ENCODE results near the gene TSPO2. TPM values are rescaled to one million over a fixed set of nuclear protein-coding genes. Genes with fewer than 3 reads are reported as not detected.

The TSPO2 gene
- total and polyA plus RNA-seq, 2 of the 13 experiments (the other 11 are each of a cell fraction or from before 2014, with no cell fraction given): 0.55 TPM; not detected in 1

- TF ChIP-seq ZNF382 (CRISPR knock-in tag; IDR thresholded peaks at IDR 0.05; ENCODE audit: borderline replicate concordance): no peak
- TF ChIP-seq JARID2 (CRISPR knock-in tag; IDR thresholded peaks at IDR 0.05; ENCODE audit: insufficient replicate concordance): no peak
- no peak for TF ChIP-seq GPN1 (CRISPR knock-in tag; IDR thresholded peaks at IDR 0.05; ENCODE audit: borderline replicate concordance)
- TF ChIP-seq NFE2L2 (IDR thresholded peaks at IDR 0.05; ENCODE audit: low read length): no peak
- TF ChIP-seq ZNF44 (CRISPR knock-in tag; IDR thresholded peaks at IDR 0.05): no peak
- no peak for TF ChIP-seq RBM39 (IDR thresholded peaks at IDR 0.05; ENCODE audit: low read depth, low read length, poor library complexity, severe bottlenecking)
- TF ChIP-seq HOXA5 (CRISPR knock-in tag; IDR thresholded peaks at IDR 0.05): no peak
- TF ChIP-seq DRAP1 (CRISPR knock-in tag; IDR thresholded peaks at IDR 0.05): no peak
- TF ChIP-seq SKIL (CRISPR knock-in tag; IDR thresholded peaks at IDR 0.05; ENCODE audit: borderline replicate concordance): no peak
Observed at GRCh38 chr6:41072836-41073202, 30.6 kb downstream of the TSPO2 start, which contains the start of gene NFYA (continued).

GRCh38 chr6:41073203-41073967, 31.1 kb downstream of the TSPO2 start:
- CTCF ChIA-PET (ENCODE audit: low intra/inter-chr PET ratio, low total read pairs): no interaction called here
- Histone ChIP-seq H3K27me3 (ENCODE audit: control insufficient read depth in 1 of 2, insufficient read depth in 2 of 2, low read length in 2 of 2) (no peaks in the 10 kb centered on the region; a peak in 2 of 5 replicates), H4K20me1 (ENCODE audit: insufficient read depth, low read length) (peaks cover 17% of the 10 kb centered on the region), H3K9ac (ENCODE audit: insufficient read depth, low read depth, low read length) (peak overlapping the region; percentile 99), H3K4me1 (ENCODE audit: insufficient read depth, low read length) (peaks cover 43% of the 10 kb centered on the region), H3K27ac (ENCODE audit: extremely low read length, insufficient read depth, low read length) (peak overlapping the region; percentile 97), H3K4me2 (ENCODE audit: low read depth, low read length) (peak overlapping the region; percentile 93), H3K79me2 (ENCODE audit: insufficient read depth, low read length) (peaks cover 56% of the 10 kb centered on the region), H3K9me3 (ENCODE audit: low read length) (no peaks in the 10 kb centered on the region), H3K4me3 (replicated peaks in 1 of 3; ENCODE audit: insufficient read depth in 1 of 3, low read depth in 2 of 3, low read length in 3 of 3) (peak overlapping the region; percentile 97 to 100 (median 98)), H2AFZ (ENCODE audit: low read length) (no peak overlapping the region), H3K36me3 (replicated peaks in 1 of 2; ENCODE audit: control insufficient read depth in 1 of 2, insufficient read depth in 2 of 2, low read length in 2 of 2) (peaks cover 0 to 12% of the 10 kb centered on the region in 2 experiments; a peak in 3 of 5 replicates)
- POLR2A ChIA-PET: interaction anchor here (1.0 to 3.0 kb wide), 18 partner anchors 10 to 1490 kb away, joined by 3 to 46 read pairs (median 5); partner anchors contain the start of genes TSPO2, UBR2 and UNC5CL
- no peak for FAIRE-seq
- WGBS (ENCODE audit: low lambda C conversion rate): 1% methylated on average over 22 of the region's 74 CpGs
- peak; percentile 86 for DNase-seq (ENCODE audit: low spot score)
- intact Hi-C loops (cut with micrococcal nuclease; ENCODE audit: unreplicated experiment): loop anchor here (2.0 kb wide), 2 partner anchors 115 to 175 kb away; no protein-coding TSS in a partner anchor
- in situ Hi-C loops (cut with HindIII; ENCODE audit: extremely low pct_ligation_motif_present, low pct_unique_long_range_greater_than_20kb): loop anchor here (5.0 kb wide), 1 partner anchor 76 kb away; no protein-coding TSS in a partner anchor
- ATAC-seq: peak; percentile 47
- no TSS peak for BruUV-seq (replicated peaks)
- TF ChIP-seq ZNF547 (CRISPR knock-in tag; IDR thresholded peaks at IDR 0.05) (no peak), ZBTB46 (CRISPR knock-in tag; IDR thresholded peaks at IDR 0.05; ENCODE audit: borderline replicate concordance) (no peak), ZNF333 (CRISPR knock-in tag; IDR thresholded peaks at IDR 0.05; ENCODE audit: borderline replicate concordance) (peak; percentile 23; the same call in 1 of the 2 replicates), ZNF546 (CRISPR knock-in tag; conservative IDR thresholded peaks at IDR 0.05) (peak; percentile 61; the same call in 1 of the 2 replicates), ZNF781 (CRISPR knock-in tag; IDR thresholded peaks at IDR 0.05; ENCODE audit: borderline replicate concordance, not compliant biosample characterization) (peak; percentile 47), ZSCAN22 (CRISPR knock-in tag; IDR thresholded peaks at IDR 0.05) (no peak), AKAP8 (CRISPR knock-in tag; IDR thresholded peaks at IDR 0.05) (no peak), GATAD1 (CRISPR knock-in tag; IDR thresholded peaks at IDR 0.05) (no peak; the same call in 1 of the 2 replicates), AGO2 (optimal IDR thresholded peaks at IDR 0.05; ENCODE audit: low read depth, low read length) (peak; percentile 100), KLF13 (CRISPR knock-in tag; IDR thresholded peaks at IDR 0.05) (peak; percentile 89; the same call in 1 of the 2 replicates)

Measured in HepG2 (cell line).